Fibroblast of the aortic adventitia (primary cell): ENCODE data around the gene ORC1. TPM values are rescaled to one million over a fixed set of nuclear protein-coding genes. Genes with fewer than 3 reads are reported as not detected.
"Not testable (repeated sequence)": the region's sequence is repeated elsewhere in the genome, so short reads cannot be mapped to it uniquely, and the experiment has no call there.

Experiments
- DNase-seq: peaks from one replicate; pipeline ENCODE4 v3.0.0-alpha.2; 2010; ENCODE audit warnings: low read depth
- H3K4me3 ChIP-seq: 2 replicates; pipeline ENCODE4 v1.5.1; 2011; ENCODE audit warnings: low read depth, mild to moderate bottlenecking, control low read depth, low read length, moderate library complexity
- total RNA-seq: library from RNA; depleted of rRNA; stranded (reverse); fragments of >200 nt; gene quantifications from 2 replicates; pipeline ENCODE4 v1.2.3, GENCODE V29; 2012; ENCODE audit warnings: low replicate concordance
- TF ChIP-seq, protein P1 (sequence below): IDR thresholded peaks from 2 replicates; pipeline ENCODE4 v1.5.1; 2011; ENCODE audit warnings: mild to moderate bottlenecking, low read length, control low read depth, inconsistent platforms; ENCODE audit not compliant: insufficient read depth

Gene ORC1
- total RNA-seq, 1 donor: 12.6 TPM

DNA sequence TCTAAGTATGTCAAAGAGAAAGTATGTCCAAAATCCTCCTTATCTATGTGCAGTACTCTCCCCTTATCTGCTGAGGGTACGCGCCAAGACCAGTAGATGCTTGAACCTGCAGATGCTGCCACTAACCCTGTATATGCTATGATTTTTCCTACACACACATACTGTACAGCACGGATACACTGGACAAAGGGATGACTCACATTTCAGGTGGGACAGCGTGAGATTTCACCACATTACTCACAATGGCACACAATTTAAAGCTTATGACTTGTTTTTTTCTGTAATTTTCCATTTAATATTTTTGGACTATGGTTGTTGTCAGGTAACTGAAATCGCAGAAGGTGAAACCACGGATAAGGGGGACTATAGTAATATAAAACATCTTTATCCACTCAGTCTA lies 4.1 kb downstream of the ORC1 start:
- H3K4me3 ChIP-seq: no peak overlapping the region
- TF ChIP-seq, protein P1, sequence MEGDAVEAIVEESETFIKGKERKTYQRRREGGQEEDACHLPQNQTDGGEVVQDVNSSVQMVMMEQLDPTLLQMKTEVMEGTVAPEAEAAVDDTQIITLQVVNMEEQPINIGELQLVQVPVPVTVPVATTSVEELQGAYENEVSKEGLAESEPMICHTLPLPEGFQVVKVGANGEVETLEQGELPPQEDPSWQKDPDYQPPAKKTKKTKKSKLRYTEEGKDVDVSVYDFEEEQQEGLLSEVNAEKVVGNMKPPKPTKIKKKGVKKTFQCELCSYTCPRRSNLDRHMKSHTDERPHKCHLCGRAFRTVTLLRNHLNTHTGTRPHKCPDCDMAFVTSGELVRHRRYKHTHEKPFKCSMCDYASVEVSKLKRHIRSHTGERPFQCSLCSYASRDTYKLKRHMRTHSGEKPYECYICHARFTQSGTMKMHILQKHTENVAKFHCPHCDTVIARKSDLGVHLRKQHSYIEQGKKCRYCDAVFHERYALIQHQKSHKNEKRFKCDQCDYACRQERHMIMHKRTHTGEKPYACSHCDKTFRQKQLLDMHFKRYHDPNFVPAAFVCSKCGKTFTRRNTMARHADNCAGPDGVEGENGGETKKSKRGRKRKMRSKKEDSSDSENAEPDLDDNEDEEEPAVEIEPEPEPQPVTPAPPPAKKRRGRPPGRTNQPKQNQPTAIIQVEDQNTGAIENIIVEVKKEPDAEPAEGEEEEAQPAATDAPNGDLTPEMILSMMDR: no peak
- no peak for DNase-seq

DNA sequence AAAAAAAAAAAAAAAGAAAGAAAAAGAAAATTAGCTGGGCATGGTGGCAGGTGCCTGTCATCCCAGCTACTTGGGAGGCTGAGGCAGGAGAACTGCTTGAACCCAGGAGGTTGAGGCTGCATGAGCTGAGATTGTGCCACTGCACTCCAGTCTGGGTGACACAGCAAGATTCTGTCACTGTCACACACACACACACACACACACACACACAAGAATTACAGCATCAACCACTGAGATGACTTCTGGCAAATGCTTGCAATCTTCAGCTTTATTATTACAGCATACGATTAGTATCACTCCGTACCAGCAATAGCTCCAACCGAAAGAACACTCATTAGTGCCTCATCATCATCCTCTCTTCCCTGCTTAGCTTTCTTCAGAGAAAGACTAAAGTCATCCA lies 4.6 kb downstream of the ORC1 start:
- H3K4me3 ChIP-seq: no peak overlapping the region
- TF ChIP-seq, protein P1: no peak
- DNase-seq: no peak

DNA sequence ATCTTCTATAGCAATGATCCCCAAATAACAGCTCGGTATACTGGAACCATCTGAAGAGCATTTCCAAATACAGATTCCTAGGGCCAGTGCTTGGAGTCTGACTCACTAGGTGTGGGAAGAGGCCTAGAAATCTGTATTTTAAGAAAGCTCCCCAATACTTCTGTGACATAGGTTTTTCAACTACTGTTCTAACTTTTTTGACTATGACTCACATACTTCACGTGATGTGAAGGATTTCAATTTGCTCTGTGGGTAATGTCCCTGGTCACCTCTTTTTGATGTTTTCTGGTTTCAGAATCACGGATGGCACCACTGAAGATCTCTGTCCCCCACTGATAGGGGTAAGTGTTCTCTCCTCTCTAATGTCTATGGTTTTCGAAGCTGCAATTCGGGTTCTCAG lies 11.0 kb downstream of the ORC1 start:
- H3K4me3 ChIP-seq: no peak overlapping the region
- DNase-seq: no peak
- TF ChIP-seq, protein P1: no peak

DNA sequence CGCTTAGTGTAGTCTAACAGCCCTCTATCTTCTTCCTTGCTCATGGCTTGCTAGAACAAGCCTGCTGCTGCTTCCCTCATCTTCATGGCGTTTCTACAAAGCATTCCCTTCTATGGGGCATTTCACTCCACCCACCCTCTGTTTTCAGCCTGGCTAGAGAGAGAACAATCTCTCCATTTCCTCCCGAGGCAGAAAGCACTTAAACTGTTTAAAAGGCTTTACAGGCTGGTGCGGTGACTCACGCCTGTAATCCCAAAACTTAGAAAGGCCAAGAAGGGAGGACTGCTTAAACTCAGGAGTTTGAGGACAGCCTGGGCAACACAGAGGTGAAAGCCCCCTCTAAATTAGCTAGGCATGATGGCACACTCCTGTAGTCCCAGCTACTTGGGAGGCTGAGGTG lies 17.8 kb downstream of the ORC1 start:
- TF ChIP-seq, protein P1: no peak
- no peak for DNase-seq
- H3K4me3 ChIP-seq: no peak overlapping the region

DNA sequence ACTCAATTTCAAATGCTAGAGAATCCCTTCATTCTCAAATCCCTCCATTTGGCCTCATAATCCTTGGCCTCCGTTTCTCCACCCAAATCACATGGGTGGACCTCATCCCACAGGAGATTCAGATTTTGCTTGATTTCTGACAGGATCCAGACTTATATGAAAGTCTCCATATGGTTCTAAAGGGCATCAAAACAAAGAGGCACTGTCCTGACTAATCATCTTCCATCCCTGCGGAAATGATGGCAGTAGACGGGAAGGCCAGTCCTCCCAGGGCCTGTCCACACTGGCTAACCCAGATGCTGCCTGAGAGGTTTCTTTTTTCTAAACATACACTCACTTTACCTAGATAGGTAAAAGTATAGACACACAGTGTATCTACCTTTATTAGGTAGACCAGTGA lies 18.8 kb downstream of the ORC1 start:
- no peak for DNase-seq
- TF ChIP-seq, protein P1: no peak
- no peak overlapping the region for H3K4me3 ChIP-seq

DNA sequence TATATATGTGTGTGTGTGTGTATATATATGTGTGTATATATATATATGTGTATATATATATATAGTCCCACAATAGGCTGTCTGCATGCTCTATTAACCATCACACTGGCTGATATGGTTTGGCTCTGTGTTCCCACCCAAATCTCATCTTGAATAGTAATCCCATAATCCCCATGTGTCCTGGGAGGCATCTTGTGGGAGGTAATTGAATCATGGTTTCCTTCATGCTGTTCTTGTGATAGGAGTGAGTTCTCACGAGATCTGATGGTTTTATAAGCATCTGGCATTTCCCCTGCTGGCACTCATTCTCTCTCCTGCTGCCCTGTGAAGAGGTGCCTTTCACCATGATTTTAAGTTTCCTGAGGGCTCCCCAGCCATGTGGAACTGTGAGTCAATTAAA lies 34.4 kb downstream of the ORC1 start:
- not testable (repeated sequence) for DNase-seq, H3K4me3 ChIP-seq

DNA sequence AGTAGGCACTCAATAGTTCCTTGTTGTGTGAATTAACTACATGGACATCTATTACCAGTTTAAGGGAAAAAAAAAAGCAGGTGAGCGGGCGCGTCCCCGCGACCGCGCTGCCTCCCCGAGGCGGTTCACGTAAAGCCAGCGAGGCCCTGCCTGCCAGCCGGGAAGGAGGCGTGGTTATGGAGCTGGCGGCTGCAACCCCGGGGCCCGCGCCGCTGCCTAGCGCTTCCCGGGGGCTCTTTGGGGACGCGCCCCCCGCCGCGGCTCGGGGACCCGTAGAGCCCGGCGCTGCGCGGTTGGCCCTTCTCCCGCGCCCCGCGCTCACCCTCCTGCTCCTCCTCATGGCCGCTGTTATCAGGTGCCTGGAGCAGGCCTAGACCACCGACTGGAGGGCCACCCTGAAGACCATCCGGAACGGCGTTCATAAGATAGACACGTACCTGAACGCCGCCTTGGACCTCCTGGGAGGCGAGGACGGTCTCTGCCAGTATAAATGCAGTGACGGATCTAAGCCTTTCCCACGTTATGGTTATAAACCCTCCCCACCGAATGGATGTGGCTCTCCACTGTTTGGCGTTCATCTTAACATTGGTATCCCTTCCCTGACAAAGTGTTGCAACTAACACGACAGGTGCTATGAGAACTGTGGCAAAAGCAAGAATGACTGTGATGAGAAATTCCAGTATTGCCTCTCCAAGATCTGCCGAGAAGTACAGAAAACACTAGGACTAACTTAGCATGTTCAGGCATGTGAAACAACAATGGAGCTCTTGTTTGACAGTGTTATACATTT lies 35.6 kb downstream of the ORC1 start:
- TF ChIP-seq, protein P1: peak; percentile 22
- peak; percentile 10 for DNase-seq

More for the DNA sequence above, 35.6 kb downstream of the ORC1 start:
- H3K4me3 ChIP-seq: peak overlapping the region; percentile 53
